Esophagus muscularis mucosa (tissue), 4 donors: Measurements from ENCODE around the gene SUPT3H. TPM values are rescaled to one million over a fixed set of nuclear protein-coding genes. Genes with fewer than 3 reads are reported as not detected.
A peak's percentile ranks its signal among the peaks of the same experiment; 100 is the strongest.

Source experiments
- DNase-seq: peaks from one replicate; pipeline ENCODE4 v3.0.0-alpha.2; 2017; ENCODE audit errors: extremely low spot score
- H3K27ac ChIP-seq, 4 donors: fragments of 200-600 bp; sonication (generic); replicated peaks in 1 of 4; 1 replicate in 3 of 4; 2 replicates in 1 of 4; pipeline ENCODE4 v1.5.1; 2016 to 2019; ENCODE audit warnings: mild to moderate bottlenecking in 1 of 4
- H3K27me3 ChIP-seq, 4 donors: fragments of 200-600 bp; sonication (generic); one replicate each; pipeline versions ENCODE4 v1.5.1 to v1.6.0; 2016 to 2019
- H3K36me3 ChIP-seq, 4 donors: fragments of 200-600 bp; sonication (generic); one replicate each; pipeline ENCODE4 v1.5.1; 2016 to 2019
- H3K4me1 ChIP-seq, 4 donors: fragments of 200-600 bp; sonication (generic); one replicate each; pipeline ENCODE4 v1.5.1; 2016 to 2019
- H3K4me3 ChIP-seq, 4 donors: fragments of 200-600 bp; sonication (generic); 1 replicate in 2 of 4; 2 replicates in 2 of 4; pipeline ENCODE4 v1.5.1; 2016 to 2019; ENCODE audit warnings: mild to moderate bottlenecking in 4 of 4, moderate library complexity in 1 of 4
- H3K9me3 ChIP-seq, 4 donors: fragments of 200-600 bp; sonication (generic); 1 replicate in 3 of 4; 2 replicates in 1 of 4; pipeline ENCODE4 v1.5.1; 2016 to 2019
- CTCF ChIP-seq, 3 experiments: fragments of 200-600 bp in 2 of 3; fragments of 450-650 bp in 1 of 3; sonication (generic) in 2 of 3; IDR thresholded peaks; one replicate each; pipeline ENCODE4 v1.5.1; 2017 to 2019; ENCODE audit warnings: antibody characterized with exemption in 3 of 3, mild to moderate bottlenecking in 2 of 3, moderate library complexity in 1 of 3
- EP300 ChIP-seq: sonication (generic); formaldehyde crosslinking; IDR thresholded peaks from one replicate; pipeline ENCODE4 v1.6.1; 2017; ENCODE audit warnings: antibody characterized with exemption
- POLR2A ChIP-seq: fragments of 450-650 bp; IDR thresholded peaks from one replicate; pipeline ENCODE4 v1.6.1; 2017; ENCODE audit warnings: antibody characterized with exemption, moderate library complexity, mild to moderate bottlenecking, low read depth
- POLR2AphosphoS5 ChIP-seq, 2 donors: sonication (generic); formaldehyde crosslinking; IDR thresholded peaks; one replicate each; pipeline ENCODE4 v1.6.1; 2017; ENCODE audit warnings: antibody characterized with exemption in 2 of 2
- WGBS: methylation state at CpG from one replicate; pipeline ENCODE4 v1.1.5; 2018; 5-methylcytosine and 5-hydroxymethylcytosine counted together
- intact Hi-C: fragments of 100-400 bp; cut with DNase I; formaldehyde crosslinking; loops from one replicate; pipeline ENCODE4 v1.15.1; 2023
- small RNA-seq, 3 donors: library from RNA; depleted of rRNA; stranded (forward); fragments of <200 nt; gene quantifications; one replicate each; pipeline ENCODE3, GENCODE V24; 2016
- total RNA-seq, 4 donors: library from RNA; depleted of rRNA; stranded (reverse); fragments of >200 nt; gene quantifications; one replicate each; pipeline versions ENCODE4 v1.1.0 to v1.2.1, GENCODE V29; 2016

The SUPT3H gene
- total RNA-seq, 4 donors from 2014 or later = 5.1 to 13.3 (median 9.9) TPM

GRCh38 chr6:44779130-44779826 is 598.5 kb downstream of the SUPT3H start:
- Histone ChIP-seq H3K27ac (no peak overlapping the region), H3K36me3 (no peaks in the 10 kb centered on the region), H3K4me3 (no peak overlapping the region), H3K9me3 (peaks cover 0 to 7% (median 1%) of the 10 kb centered on the region in 4 donors), H3K27me3 (no peaks in the 10 kb centered on the region), H3K4me1 (no peaks in the 10 kb centered on the region)
- peak; percentile 79 for DNase-seq
- 83% methylated on average over 8 of the region's 8 CpGs for WGBS
- intact Hi-C loops = no loop called here
- TF ChIP-seq POLR2AphosphoS5 (IDR thresholded peaks at IDR 0.05) (no peak), CTCF (IDR thresholded peaks at IDR 0.05) (no peak), EP300 (no peak), POLR2A (no peak)

Small RNA genes lying within 50 kb of the gene (small RNA-seq; reads per million reads assigned to genes)
- gene MIR586 = 0 reads per million in 3 donors

Other genes with a start within 250 kb of the SUPT3H start
- 1 to 10 TPM; 1.0 to 1.6 (median 1.4) TPM for gene RUNX2, start 49.6 kb downstream of the SUPT3H start, total RNA-seq